Measurements from ENCODE around the gene CREB5.

Gene CREB5

GRCh38 chr7:28703037-28703765 is 290.9 kb downstream of the CREB5 start:
- Histone ChIP-seq H3K9ac (ENCODE audit: low read depth, low read length) (no peak overlapping the region), H3K4me1 (ENCODE audit: insufficient read depth, low read length) (no peaks in the 10 kb centered on the region), H3K4me2 (ENCODE audit: insufficient read depth, low read length) (no peak overlapping the region), H3K4me3 (ENCODE audit: low read depth in 1 of 2, low read length in 2 of 2) (no peak overlapping the region), H2AFZ (ENCODE audit: low read depth, low read length) (no peak overlapping the region), H3K27ac (ENCODE audit: low read length) (no peak overlapping the region), H3K79me2 (ENCODE audit: insufficient read depth, low read length) (no peaks in the 10 kb centered on the region), H3K36me3 (ENCODE audit: insufficient read depth, low read length) (no peaks in the 10 kb centered on the region), H3K9me3 (ENCODE audit: insufficient read depth, low read length, severe bottlenecking) (no peaks in the 10 kb centered on the region), H4K20me1 (ENCODE audit: insufficient read depth, low read length) (no peaks in the 10 kb centered on the region), H3K27me3 (ENCODE audit: insufficient read depth, low read length, poor library complexity) (peaks cover 5% of the 10 kb centered on the region)
- no peak for DNase-seq
- ATAC-seq (ENCODE audit: insufficient read depth, low read depth): no peak
- TF ChIP-seq CTCF (IDR thresholded peaks at IDR 0.05; ENCODE audit: borderline replicate concordance, extremely low read depth, low read length, poor library complexity, severe bottlenecking): no peak
- TF ChIP-seq EZH2 (IDR thresholded peaks at IDR 0.05; ENCODE audit: borderline replicate concordance, low read depth, low read length, severe bottlenecking): no peak

- no peak for DNase-seq
- TF ChIP-seq CTCF (IDR thresholded peaks at IDR 0.05; ENCODE audit: borderline replicate concordance, extremely low read depth, low read length, poor library complexity, severe bottlenecking): no peak
- no peak for TF ChIP-seq EZH2 (IDR thresholded peaks at IDR 0.05; ENCODE audit: borderline replicate concordance, low read depth, low read length, severe bottlenecking)
- no peak overlapping the region for H2AFZ ChIP-seq (ENCODE audit: low read depth, low read length)
- H3K9me3 ChIP-seq (ENCODE audit: insufficient read depth, low read length, severe bottlenecking): no peaks in the 10 kb centered on the region
- H3K4me3 ChIP-seq (ENCODE audit: low read depth in 1 of 2, low read length in 2 of 2): no peak overlapping the region
- H3K4me1 ChIP-seq (ENCODE audit: insufficient read depth, low read length): no peaks in the 10 kb centered on the region
- no peak overlapping the region for H3K27ac ChIP-seq (ENCODE audit: low read length)
- no peaks in the 10 kb centered on the region for H3K36me3 ChIP-seq (ENCODE audit: insufficient read depth, low read length)
- H3K27me3 ChIP-seq (ENCODE audit: insufficient read depth, low read length, poor library complexity): peaks cover 5% of the 10 kb centered on the region
- ATAC-seq (ENCODE audit: insufficient read depth, low read depth): no peak
- H3K79me2 ChIP-seq (ENCODE audit: insufficient read depth, low read length): no peaks in the 10 kb centered on the region
- H3K9ac ChIP-seq (ENCODE audit: low read depth, low read length): no peak overlapping the region
- no peak overlapping the region for H3K4me2 ChIP-seq (ENCODE audit: insufficient read depth, low read length)
- no peaks in the 10 kb centered on the region for H4K20me1 ChIP-seq (ENCODE audit: insufficient read depth, low read length)
Measured at GRCh38 chr7:28704706-28705105, 292.4 kb downstream of the CREB5 start.

- Histone ChIP-seq H3K27ac (ENCODE audit: low read length) (no peak overlapping the region), H3K4me3 (ENCODE audit: low read depth in 1 of 2, low read length in 2 of 2) (no peak overlapping the region), H3K79me2 (ENCODE audit: insufficient read depth, low read length) (no peaks in the 10 kb centered on the region), H3K9ac (ENCODE audit: low read depth, low read length) (no peak overlapping the region), H3K9me3 (ENCODE audit: insufficient read depth, low read length, severe bottlenecking) (no peaks in the 10 kb centered on the region), H3K4me2 (ENCODE audit: insufficient read depth, low read length) (no peak overlapping the region), H3K27me3 (ENCODE audit: insufficient read depth, low read length, poor library complexity) (no peaks in the 10 kb centered on the region), H3K4me1 (ENCODE audit: insufficient read depth, low read length) (no peaks in the 10 kb centered on the region), H4K20me1 (ENCODE audit: insufficient read depth, low read length) (no peaks in the 10 kb centered on the region), H3K36me3 (ENCODE audit: insufficient read depth, low read length) (no peaks in the 10 kb centered on the region), H2AFZ (ENCODE audit: low read depth, low read length) (no peak overlapping the region)
- ATAC-seq (ENCODE audit: insufficient read depth, low read depth) (no peak), DNase-seq (no peak)
- no peak for TF ChIP-seq EZH2 (IDR thresholded peaks at IDR 0.05; ENCODE audit: borderline replicate concordance, low read depth, low read length, severe bottlenecking)
- no peak for TF ChIP-seq CTCF (IDR thresholded peaks at IDR 0.05; ENCODE audit: borderline replicate concordance, extremely low read depth, low read length, poor library complexity, severe bottlenecking)
Measured at GRCh38 chr7:28705350-28705749, 293.0 kb downstream of the CREB5 start.

Measured in DND-41 (cell line).